ENCODE data around the gene PCSK7.

PCSK7 gene

DNA sequence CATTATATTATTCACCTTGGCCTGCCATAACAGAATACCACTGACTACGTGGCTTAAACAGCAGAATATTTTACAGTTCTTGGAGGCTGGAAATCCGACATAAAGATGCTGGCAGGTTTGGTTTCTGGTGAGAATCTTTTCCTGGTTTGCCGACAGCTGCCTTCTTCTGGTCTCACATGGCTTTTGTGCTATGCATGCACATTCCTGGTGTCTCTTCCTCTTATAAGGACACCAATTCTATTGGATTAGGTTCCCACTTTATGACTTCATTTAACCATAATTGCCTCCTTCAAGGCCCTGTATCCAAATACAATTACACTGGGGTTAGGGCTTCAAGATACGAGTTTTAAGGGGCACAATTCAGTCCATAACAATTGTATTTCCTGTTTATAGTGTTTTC lies 17.7 kb upstream of the PCSK7 start:
- H3K36me3 Mint-ChIP-seq, result peaks cover 21 to 50% of the 10 kb centered on the region in 2 donors
- H3K27ac Mint-ChIP-seq, result no peak overlapping the region
- no peak overlapping the region for H3K4me3 Mint-ChIP-seq
- no peaks in the 10 kb centered on the region for H3K9me3 Mint-ChIP-seq
- ATAC-seq (replicated peaks) (no peak), DNase-seq (no peak)
- no peaks in the 10 kb centered on the region for H3K4me1 Mint-ChIP-seq
- no peaks in the 10 kb centered on the region for H3K27me3 Mint-ChIP-seq

DNA sequence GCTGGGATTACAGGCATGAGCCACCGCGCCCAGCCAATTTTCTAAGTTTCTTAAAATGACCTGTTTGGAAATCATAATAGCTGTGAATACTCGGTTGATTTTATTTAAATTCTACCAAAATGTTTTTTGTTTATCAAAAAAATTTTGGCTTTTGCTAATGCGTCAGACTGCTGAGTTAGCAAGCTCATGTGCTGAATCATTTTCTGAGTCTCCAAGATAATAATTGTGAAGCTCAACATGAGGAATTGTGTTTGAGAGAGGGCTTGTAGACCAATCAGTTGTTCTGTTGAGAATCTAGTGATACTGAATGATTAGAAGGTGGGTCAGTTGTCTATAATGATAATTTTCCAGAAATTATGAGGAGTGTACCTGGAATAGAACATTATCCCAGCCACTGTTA lies 16.5 kb upstream of the PCSK7 start:
- Mint-ChIP-seq H3K9me3 (no peaks in the 10 kb centered on the region), H3K27me3 (no peaks in the 10 kb centered on the region), H3K4me3 (no peak overlapping the region), H3K4me1 (no peaks in the 10 kb centered on the region), H3K27ac (no peak overlapping the region), H3K36me3 (peaks cover 17 to 49% of the 10 kb centered on the region in 2 donors)
- ATAC-seq (replicated peaks) (no peak), DNase-seq (no peak)

DNA sequence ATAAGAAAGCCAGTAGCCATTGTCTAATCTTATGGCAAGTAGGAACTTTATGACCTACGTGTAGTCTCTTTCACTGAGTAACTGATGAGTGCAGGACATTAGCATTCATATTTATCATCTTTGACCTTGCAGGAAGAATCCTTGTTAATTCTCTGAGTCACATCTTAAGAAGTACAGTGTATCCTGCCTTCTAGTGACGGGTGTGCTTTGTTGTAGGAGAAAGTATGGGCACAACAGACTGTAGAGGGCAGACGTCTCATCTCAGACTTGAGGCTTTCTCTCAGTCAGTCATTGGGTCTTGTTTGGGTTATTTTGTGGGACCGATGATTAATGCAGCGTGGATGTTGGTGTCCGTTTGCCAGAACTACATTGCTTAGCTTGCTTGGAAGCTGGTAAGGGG lies 7.4 kb upstream of the PCSK7 start:
- Mint-ChIP-seq H3K36me3 (peaks cover 12 to 27% of the 10 kb centered on the region in 2 donors), H3K27me3 (no peaks in the 10 kb centered on the region), H3K27ac (no peak overlapping the region), H3K4me1 (peaks cover under 1% of the 10 kb centered on the region in 2 donors), H3K9me3 (no peaks in the 10 kb centered on the region), H3K4me3 (no peak overlapping the region)
- ATAC-seq (replicated peaks) (no peak), DNase-seq (no peak)

DNA sequence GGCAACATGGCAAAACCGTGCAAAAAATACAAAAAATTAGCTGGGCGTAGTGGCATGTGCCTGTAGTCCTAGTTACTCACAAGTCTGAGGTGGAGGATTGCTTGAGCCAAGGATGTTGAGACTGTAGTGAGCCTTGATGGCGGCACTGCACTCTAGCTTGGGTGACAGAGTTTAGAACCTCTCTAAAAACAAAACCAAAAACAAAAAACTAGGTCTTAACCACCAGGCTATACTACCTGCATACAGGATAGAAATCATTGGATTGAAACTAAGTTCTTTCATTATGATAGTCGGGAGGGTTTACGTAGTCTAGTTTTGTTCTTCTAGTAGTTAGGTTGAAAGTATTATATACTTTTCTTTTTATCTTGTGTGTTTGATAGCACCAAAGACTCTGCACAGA lies 6.3 kb upstream of the PCSK7 start:
- peaks cover 12 to 22% of the 10 kb centered on the region in 2 donors for H3K36me3 Mint-ChIP-seq
- no peak overlapping the region for H3K27ac Mint-ChIP-seq
- DNase-seq (no peak), ATAC-seq (replicated peaks) (no peak)
- H3K4me3 Mint-ChIP-seq, result no peak overlapping the region
- peaks cover 7 to 11% of the 10 kb centered on the region in 2 donors for H3K4me1 Mint-ChIP-seq
- H3K9me3 Mint-ChIP-seq, result no peaks in the 10 kb centered on the region
- no peaks in the 10 kb centered on the region for H3K27me3 Mint-ChIP-seq

DNA sequence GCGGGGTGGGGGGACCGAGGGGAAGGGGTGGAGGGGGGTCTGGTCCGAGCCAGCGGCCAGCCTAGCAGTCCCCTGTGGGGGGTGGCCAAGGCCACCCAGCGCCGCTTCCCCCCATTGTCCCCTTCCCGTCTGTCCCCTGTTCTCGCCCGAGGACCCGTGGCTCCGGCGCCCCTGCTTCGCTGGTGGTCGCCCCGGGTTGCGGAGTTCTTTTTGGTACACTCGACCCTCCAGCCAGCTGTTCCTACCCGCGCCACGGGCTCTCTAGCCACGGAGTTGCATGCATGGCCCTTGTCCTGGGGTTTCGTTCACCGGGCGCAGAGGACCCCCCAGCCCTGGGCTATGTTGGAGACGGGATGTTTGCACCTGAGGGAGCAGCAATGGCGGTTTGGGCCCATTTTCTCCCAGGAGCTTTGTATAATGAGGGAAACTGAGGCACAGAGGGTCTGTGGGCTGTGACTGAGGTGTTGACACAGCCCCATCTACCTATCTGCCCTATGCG lies 1.1 kb upstream of the PCSK7 start:
- H3K36me3 Mint-ChIP-seq, result peaks cover 16 to 31% of the 10 kb centered on the region in 2 donors
- H3K4me1 Mint-ChIP-seq, result peaks cover 30 to 47% of the 10 kb centered on the region in 2 donors
- no peak for ATAC-seq (replicated peaks)
- DNase-seq, result no peak
- H3K4me3 Mint-ChIP-seq, result peak overlapping the region; percentile 86 to 92
- no peaks in the 10 kb centered on the region for H3K27me3 Mint-ChIP-seq
- H3K27ac Mint-ChIP-seq, result peak overlapping the region; percentile 95
- H3K9me3 Mint-ChIP-seq, result no peaks in the 10 kb centered on the region

DNA sequence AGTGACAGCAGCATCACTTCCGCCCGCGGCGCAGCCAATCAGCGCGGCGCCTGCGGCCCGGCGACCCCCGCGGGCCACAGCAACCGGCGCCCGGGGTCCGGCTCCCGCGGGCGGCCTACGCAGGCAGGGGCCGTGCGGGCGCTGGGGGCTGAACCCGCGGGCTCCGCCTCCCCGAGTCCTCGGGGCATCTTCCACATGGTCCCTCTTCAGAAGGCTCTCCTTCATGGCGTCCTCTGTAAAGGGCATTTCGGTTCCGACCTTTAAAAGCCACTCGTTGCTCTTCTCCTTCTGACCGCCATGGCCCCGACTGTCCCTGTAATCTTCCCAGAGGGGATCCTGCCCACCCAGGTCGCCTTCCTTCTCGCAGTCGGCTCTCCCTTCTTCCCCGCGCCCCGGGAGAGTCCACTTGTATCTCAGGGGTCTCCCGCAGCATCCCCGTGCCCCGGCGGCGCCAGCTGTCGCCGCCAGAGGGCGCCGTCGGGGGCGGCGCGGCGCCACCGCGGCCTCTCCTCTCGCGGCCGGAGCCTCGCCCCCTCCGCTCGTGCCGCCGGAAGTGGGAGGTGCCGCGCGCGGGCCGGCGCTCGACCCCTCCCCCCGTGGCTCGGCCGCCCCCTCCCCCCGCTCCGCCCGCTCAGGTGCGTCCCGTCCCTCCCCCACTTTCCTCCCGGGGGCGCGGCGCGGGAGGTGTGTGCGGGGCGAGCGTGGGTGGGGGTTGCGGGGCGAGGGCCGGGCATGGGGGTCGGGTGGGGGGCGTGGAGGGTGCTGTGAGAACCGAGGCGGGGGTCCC lies 412 bp upstream of the PCSK7 start, which contains the start of gene RNF214:
Gene RNF214, plus strand, starts transcription at position 580 of the 787 bp plus-strand sequence. CDS start 1,602 bp downstream, outside the sequence.
- peak within 1 kb of the TSS; percentile 86 to 96 for H3K4me3 Mint-ChIP-seq
- H3K27me3 Mint-ChIP-seq, result no peaks in the 10 kb centered on the region
- peak within 1 kb of the TSS; percentile 99 for H3K27ac Mint-ChIP-seq
- peak; percentile 77 to 82 for ATAC-seq (replicated peaks)
- H3K4me1 Mint-ChIP-seq, result peaks cover 30 to 47% of the 10 kb centered on the region in 2 donors
- H3K9me3 Mint-ChIP-seq, result no peaks in the 10 kb centered on the region
- DNase-seq, result peak; percentile 65
- H3K36me3 Mint-ChIP-seq, result peaks cover 16 to 35% of the 10 kb centered on the region in 2 donors

DNA sequence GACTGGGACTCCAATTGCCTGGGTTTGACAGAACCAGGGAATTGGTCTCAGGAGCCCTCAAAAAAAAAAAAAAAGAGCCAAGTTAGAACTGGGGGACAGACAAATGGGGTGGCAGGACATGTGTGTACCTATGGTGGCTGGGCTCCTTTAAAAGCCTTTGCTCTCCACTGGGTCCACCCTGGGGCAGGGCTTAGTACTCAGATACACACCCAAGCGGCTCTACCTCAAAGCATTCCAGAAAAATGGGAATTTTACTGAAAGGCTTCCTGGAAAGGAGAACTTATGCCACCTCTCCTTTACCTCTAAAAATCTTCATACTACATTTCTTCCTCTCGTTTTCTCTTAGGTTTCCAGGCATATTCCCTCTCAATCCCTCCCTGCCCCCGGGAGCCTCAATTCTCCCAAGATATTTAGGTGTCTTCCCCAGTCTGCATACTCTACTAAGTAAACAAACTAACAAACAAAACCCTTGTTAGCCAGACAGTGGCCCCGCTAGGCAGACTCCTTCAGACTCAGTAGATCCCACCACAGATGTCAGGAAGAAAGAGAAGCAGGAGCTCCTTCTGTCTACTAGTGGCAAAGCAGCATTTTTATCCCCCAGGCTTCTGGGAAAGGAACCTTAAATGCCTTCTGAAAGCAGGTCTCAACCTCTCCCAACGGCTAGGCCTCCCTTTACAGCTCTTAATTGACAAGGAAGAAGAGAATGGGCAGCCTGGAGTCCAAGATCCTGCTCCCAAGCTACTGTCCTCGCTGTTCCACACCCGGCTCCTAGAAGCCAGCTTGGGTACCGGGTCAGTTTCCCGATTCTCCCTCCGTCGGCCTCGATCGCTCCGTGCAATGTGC lies 653 bp downstream of the PCSK7 start:
- H3K9me3 Mint-ChIP-seq, result no peaks in the 10 kb centered on the region
- peaks cover 37 to 57% of the 10 kb centered on the region in 2 donors for H3K4me1 Mint-ChIP-seq
- peak; percentile 10 to 14 for ATAC-seq (replicated peaks)
- DNase-seq, result no peak
- H3K36me3 Mint-ChIP-seq, result peaks cover 25 to 40% of the 10 kb centered on the region in 2 donors
- H3K27me3 Mint-ChIP-seq, result no peaks in the 10 kb centered on the region
- H3K27ac Mint-ChIP-seq, result peak overlapping the region; percentile 98
- H3K4me3 Mint-ChIP-seq, result peak overlapping the region; percentile 86 to 96

DNA sequence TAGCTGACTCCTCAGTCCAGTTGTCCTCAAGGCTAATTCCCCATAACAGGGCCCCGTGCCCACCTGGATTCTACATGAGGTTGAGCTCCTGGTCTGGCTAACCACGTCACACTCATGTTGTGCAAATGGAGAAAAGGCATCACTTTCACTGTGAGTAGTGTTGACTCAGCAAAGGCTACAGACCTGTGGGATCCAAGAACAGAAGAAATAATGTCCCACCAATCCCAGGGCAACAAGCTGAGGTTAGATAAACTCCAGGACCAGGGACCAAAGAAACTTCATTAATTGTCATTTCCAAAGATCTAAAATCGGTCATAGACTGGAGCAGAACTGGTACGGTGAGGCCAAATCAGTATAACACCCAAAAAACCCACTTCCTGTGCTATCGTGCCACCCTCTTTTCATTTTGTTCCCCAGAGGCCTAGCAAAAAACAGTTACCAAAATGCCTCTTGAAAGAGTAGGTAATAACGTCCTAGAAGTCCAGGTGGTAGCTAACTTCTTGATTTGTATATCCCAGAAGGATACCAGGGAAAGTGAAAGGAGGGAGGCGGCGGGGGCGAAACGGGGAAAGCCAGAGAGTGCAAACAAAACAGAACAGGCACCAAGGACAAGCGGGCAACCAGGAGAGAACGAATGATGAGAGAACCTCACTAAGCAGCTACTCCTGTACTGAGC lies 1.4 kb downstream of the PCSK7 start:
- Mint-ChIP-seq H3K36me3 (peaks cover 27 to 45% of the 10 kb centered on the region in 2 donors), H3K9me3 (no peaks in the 10 kb centered on the region), H3K27ac (peak overlapping the region; percentile 98), H3K27me3 (no peaks in the 10 kb centered on the region), H3K4me1 (peaks cover 37 to 60% of the 10 kb centered on the region in 2 donors), H3K4me3 (peak overlapping the region; percentile 86 to 96)
- ATAC-seq (replicated peaks), result peak; percentile 58 to 60
- DNase-seq, result peak; percentile 53

DNA sequence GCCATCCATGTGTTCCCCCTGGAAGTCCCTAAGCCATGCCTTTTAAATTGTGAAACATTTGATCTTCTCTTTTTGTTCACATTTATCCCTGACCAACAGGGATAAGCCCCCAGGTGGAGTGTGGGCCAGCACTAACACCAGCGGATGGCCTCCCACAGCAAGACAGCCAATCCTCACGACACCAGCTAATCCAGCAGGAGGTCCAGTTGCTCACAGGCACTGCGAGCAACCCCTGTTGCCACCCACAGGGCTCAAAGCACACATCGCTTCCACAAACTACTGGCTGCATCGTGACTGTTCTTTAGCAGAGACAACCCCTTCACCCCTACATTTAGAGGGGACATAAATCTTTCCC lies 2.0 kb downstream of the PCSK7 start:
- ATAC-seq (replicated peaks), result peak in 1 of 2 donors; percentile 3
- peak overlapping the region; percentile 86 to 96 for H3K4me3 Mint-ChIP-seq

DNA sequence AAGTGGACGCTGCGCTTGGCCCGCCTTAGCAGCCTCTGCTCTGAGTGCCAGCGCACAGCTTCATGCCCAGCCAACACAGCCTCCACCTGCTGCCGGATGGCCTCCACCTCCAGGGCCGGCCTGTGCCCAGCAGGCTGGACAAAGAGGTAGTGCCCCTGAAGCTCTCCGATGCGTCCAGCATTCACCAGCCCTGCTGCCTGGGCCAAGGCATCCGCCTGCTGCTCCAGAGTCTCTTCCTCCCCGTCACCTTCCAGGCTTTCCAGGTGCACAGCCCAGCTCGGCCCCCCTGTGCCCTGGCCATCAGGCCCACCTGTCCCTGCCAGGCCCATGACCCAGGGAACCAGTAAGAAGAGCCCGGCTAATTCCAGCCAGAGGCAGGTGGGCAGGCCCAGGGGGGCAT lies 2.5 kb downstream of the PCSK7 start:
- DNase-seq, result no peak
- no peak for ATAC-seq (replicated peaks)
- peak overlapping the region; percentile 98 for H3K27ac Mint-ChIP-seq
- no peaks in the 10 kb centered on the region for H3K9me3 Mint-ChIP-seq
- H3K27me3 Mint-ChIP-seq, result no peaks in the 10 kb centered on the region
- peak overlapping the region; percentile 86 to 96 for H3K4me3 Mint-ChIP-seq
- H3K4me1 Mint-ChIP-seq, result peaks cover 37 to 69% of the 10 kb centered on the region in 2 donors
- peaks cover 36 to 55% of the 10 kb centered on the region in 2 donors for H3K36me3 Mint-ChIP-seq

More for the DNA sequence above, 2.0 kb downstream of the PCSK7 start:
- no peaks in the 10 kb centered on the region for H3K9me3 Mint-ChIP-seq
- peaks cover 32 to 50% of the 10 kb centered on the region in 2 donors for H3K36me3 Mint-ChIP-seq
- H3K27ac Mint-ChIP-seq, result peak overlapping the region; percentile 98
- no peak for DNase-seq
- H3K27me3 Mint-ChIP-seq, result no peaks in the 10 kb centered on the region
- peaks cover 37 to 65% of the 10 kb centered on the region in 2 donors for H3K4me1 Mint-ChIP-seq

DNA sequence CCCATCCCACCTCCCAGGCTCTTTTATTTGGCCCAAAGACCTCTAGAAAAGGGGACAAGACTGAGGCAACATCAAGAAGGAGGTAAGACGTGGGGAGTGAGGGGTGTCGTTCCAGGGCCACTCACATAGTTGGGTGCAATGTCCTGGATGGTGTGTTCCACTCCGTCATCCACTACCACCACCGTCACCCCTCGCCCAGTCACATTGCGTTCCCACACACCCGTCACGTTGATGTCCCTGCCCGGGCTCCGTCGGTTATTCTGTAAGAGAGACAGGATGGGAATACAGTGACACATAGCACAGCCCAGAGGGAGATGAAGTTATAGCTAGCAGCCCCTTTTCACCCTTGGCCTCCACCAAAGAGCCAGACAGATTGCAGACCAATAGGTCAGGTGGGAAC lies 3.8 kb downstream of the PCSK7 start:
- ATAC-seq (replicated peaks) (no peak), DNase-seq (no peak)
- Mint-ChIP-seq H3K27me3 (no peaks in the 10 kb centered on the region), H3K4me3 (peak overlapping the region in 1 of 2 donors; percentile 15), H3K4me1 (peaks cover 31 to 56% of the 10 kb centered on the region in 2 donors), H3K36me3 (peaks cover 45 to 68% of the 10 kb centered on the region in 2 donors), H3K9me3 (no peaks in the 10 kb centered on the region), H3K27ac (peak overlapping the region; percentile 56)

DNA sequence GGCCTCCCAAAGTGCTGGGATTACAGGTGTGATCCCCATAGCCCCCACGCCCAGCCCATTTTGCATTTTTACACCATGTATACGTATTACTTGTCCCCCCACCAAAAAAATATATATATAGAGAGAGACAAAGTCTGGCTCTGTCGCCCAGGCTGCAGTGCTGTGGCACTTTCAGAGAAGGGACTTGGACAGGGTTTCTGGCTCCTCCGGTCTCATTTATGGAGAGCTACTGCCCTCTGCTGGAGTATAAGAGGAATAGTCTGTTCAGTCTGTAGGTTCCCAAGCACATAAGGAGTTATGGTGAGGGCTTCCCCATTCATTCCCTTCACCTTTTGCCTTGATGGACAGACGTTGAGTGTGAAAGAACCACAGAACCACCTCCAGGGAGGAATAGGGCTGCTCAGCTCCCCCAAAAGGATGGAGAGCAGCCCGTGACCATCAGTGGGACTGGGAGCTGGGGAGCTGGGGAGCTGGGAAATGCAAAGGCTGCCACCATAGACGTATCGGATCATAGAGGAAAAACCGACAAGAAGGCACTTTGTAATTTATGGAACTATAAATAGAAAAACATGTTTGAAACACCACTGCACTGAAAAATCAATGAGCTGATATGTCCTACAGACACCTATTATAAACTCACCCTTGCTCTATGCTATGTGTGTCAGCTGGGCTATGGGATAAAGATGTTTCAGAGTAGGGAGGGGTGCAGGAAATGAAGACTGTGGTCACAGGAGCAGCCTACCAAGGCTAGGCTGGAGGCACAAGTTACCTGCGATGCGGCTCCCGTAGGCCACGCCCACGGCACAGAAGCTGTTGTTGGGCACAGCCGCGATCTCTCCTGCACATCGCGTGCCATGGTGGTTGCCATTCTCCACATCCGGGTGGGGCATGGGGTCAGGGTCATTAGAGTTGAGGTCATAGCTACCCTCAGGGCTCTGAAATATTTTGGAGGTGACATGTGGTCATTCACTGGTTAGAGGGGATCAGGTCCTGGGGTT lies 5.2 kb downstream of the PCSK7 start:
- ATAC-seq (replicated peaks) (peak; percentile 65 to 72), DNase-seq (peak; percentile 23)
- no peaks in the 10 kb centered on the region for H3K9me3 Mint-ChIP-seq
- no peaks in the 10 kb centered on the region for H3K27me3 Mint-ChIP-seq
- no peak overlapping the region for H3K4me3 Mint-ChIP-seq
- H3K4me1 Mint-ChIP-seq, result peaks cover 29 to 54% of the 10 kb centered on the region in 2 donors
- no peak overlapping the region for H3K27ac Mint-ChIP-seq
- peaks cover 53 to 76% of the 10 kb centered on the region in 2 donors for H3K36me3 Mint-ChIP-seq

DNA sequence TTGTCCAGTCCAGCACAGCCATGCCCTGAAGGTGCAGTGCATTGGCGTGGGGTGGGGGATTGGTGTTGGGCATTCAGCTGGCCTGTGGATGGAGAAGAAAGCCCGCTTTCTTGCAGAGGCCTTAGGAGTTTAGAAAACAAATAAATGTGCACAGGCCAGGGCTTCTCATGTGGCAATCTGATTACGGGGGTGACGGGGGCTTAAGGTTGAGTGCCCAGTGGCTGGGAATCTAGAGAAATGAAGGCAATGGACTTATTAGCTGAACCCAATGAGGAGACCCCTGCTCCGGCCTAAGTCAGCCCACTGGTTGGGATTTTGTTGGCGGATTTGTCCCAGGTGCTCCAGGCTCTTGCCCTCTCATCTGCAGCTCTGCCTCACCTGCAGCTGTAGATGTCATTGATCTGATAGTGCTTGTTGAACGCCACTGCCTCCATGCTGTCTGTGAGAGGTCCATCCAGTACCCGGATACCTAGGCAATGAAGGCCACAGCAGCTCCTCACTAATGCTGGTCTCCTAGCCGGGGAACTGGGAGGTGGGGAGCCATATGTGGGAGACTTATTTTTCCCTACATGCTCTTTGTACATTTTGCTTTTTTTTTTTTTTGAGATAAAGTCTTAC lies 6.2 kb downstream of the PCSK7 start:
- ATAC-seq (replicated peaks) (no peak), DNase-seq (no peak)
- peaks cover 24 to 47% of the 10 kb centered on the region in 2 donors for H3K4me1 Mint-ChIP-seq
- H3K36me3 Mint-ChIP-seq, result peaks cover 52 to 85% of the 10 kb centered on the region in 2 donors
- H3K4me3 Mint-ChIP-seq, result no peak overlapping the region
- H3K27ac Mint-ChIP-seq, result no peak overlapping the region
- no peaks in the 10 kb centered on the region for H3K27me3 Mint-ChIP-seq
- H3K9me3 Mint-ChIP-seq, result no peaks in the 10 kb centered on the region
